Body of pancreas (tissue), 4 donors: ENCODE measurements around the gene CACNG3. TPM values are rescaled to one million over a fixed set of nuclear protein-coding genes. Genes with fewer than 3 reads are reported as not detected.

ENCODE experiments used
- ATAC-seq: fragments of 150-250 bp; one replicate; pipeline ENCODE4 v1.9.1; 2016
- DNase-seq, 4 donors: peaks; one replicate each; pipeline ENCODE4 v3.0.0-alpha.2; 2019
- H3K27ac ChIP-seq, 4 donors: fragments of 200-600 bp; sonication (generic); 1 replicate in 3 of 4; 2 replicates in 1 of 4; pipeline versions ENCODE4 v1.5.1 to v1.6.1; 2016 to 2019; ENCODE audit warnings: mild to moderate bottlenecking in 1 of 4, mixed read lengths in 1 of 4, moderate library complexity in 1 of 4
- H3K27me3 ChIP-seq, 2 donors: fragments of 200-600 bp; sonication (generic); one replicate each; pipeline ENCODE4 v1.6.0; 2016; ENCODE audit warnings: mild to moderate bottlenecking in 1 of 2
- H3K36me3 ChIP-seq, 2 donors: fragments of 200-600 bp; sonication (generic); replicated peaks in 1 of 2; 2 replicates each; pipeline ENCODE4 v1.5.1; 2016; ENCODE audit warnings: low read depth in 2 of 2; ENCODE audit not compliant: insufficient read depth in 1 of 2
- H3K4me1 ChIP-seq: fragments of 200-600 bp; sonication (generic); one replicate; pipeline ENCODE4 v1.6.0; 2016
- H3K4me3 ChIP-seq, 2 donors: fragments of 200-600 bp; sonication (generic); 1 replicate in 1 of 2; 2 replicates in 1 of 2; pipeline ENCODE4 v1.5.1; 2016 to 2019
- H3K9me3 ChIP-seq, 3 donors: fragments of 200-600 bp; sonication (generic); 1 replicate in 2 of 3; 2 replicates in 1 of 3; pipeline ENCODE4 v1.5.1; 2016
- CTCF ChIP-seq, 7 experiments: fragments of 450-650 bp in 4 of 7; fragments of 200-600 bp in 3 of 7; sonication (generic) in 3 of 7; IDR thresholded peaks; one replicate each; pipeline ENCODE4 v1.5.1; 2016 to 2019; ENCODE audit warnings: antibody characterized with exemption in 7 of 7
- POLR2A ChIP-seq, 3 donors: fragments of 450-650 bp; IDR thresholded peaks; one replicate each; pipeline ENCODE4 v1.6.1; 2016; ENCODE audit warnings: antibody characterized with exemption in 3 of 3, mild to moderate bottlenecking in 2 of 3
- WGBS, 2 donors: methylation state at CpG; one replicate each; pipeline ENCODE4 v1.1.5; 2017; 5-methylcytosine and 5-hydroxymethylcytosine counted together
- intact Hi-C: fragments of 100-400 bp; cut with DNase I; formaldehyde crosslinking; loops from one replicate; pipeline ENCODE4 v1.15.1; 2023
- total RNA-seq, 2 donors: library from RNA; depleted of rRNA; stranded (reverse); fragments of >200 nt; gene quantifications; one replicate each; pipeline ENCODE4 v1.1.0, GENCODE V29; 2016

The CACNG3 gene
- total RNA-seq, 2 donors from 2014 or later = not detected

DNA sequence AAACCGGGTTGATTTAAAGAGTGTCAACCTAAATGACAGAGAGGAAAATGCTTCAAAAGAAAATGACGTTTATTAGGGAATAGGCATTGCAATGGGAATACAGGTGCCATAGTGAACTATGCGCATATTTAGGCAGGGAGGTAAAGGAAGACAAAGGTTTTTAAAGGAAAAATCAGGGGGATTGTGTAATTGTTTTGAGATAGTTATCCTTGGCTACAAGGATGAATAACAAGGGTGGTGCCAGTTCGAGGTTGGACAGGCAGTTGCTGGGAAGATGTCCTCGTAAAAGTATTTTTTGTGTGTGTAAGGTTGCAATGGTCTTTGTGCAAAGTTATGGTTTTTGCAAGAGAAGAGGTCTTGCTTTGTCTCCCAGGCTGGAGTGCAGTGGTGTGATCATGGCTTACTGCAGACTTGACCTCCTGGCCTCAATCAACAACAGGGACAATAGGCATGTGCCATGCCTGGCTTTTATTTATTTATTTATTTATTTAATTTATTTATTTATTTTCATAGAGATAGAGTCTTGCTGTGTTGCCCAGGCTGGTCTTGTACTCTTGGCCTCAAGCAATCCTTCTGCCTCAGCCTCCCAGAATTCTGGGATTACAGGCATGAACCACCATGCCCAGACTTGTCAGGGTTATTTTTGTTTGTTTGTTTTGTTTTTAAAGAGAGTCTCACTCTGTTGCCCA, 63.1 kb downstream of the CACNG3 start:
- no peak overlapping the region for H3K27ac ChIP-seq
- H3K9me3 ChIP-seq = no peaks in the 10 kb centered on the region
- ATAC-seq = no peak
- H3K36me3 ChIP-seq = no peaks in the 10 kb centered on the region
- TF ChIP-seq CTCF (IDR thresholded peaks at IDR 0.05) (no peak), POLR2A (IDR thresholded peaks at IDR 0.05) (no peak)
- no peaks in the 10 kb centered on the region for H3K27me3 ChIP-seq
- intact Hi-C loops = no loop called here
- DNase-seq = no peak
- H3K4me1 ChIP-seq = no peaks in the 10 kb centered on the region
- WGBS, 2 donors = 47 to 49% methylated on average over 5 of the region's 5 CpGs
- H3K4me3 ChIP-seq = no peak overlapping the region

- 29 to 32% methylated on average over 9 to 10 of the region's 10 CpGs for WGBS, 2 donors
- DNase-seq (no peak), ATAC-seq (no peak)
- no peak overlapping the region for H3K4me3 ChIP-seq
- H3K27ac ChIP-seq = no peak overlapping the region
- intact Hi-C loops = no loop called here
- H3K9me3 ChIP-seq = no peaks in the 10 kb centered on the region
- H3K4me1 ChIP-seq = no peaks in the 10 kb centered on the region
- no peaks in the 10 kb centered on the region for H3K27me3 ChIP-seq
- no peaks in the 10 kb centered on the region for H3K36me3 ChIP-seq
- TF ChIP-seq POLR2A (IDR thresholded peaks at IDR 0.05) = no peak
- no peak for TF ChIP-seq CTCF (IDR thresholded peaks at IDR 0.05)
Observed at GRCh38 chr16:24322106-24322505, 66.0 kb downstream of the CACNG3 start.

- ATAC-seq = no peak
Observed at GRCh38 chr16:24324421-24324820, 68.3 kb downstream of the CACNG3 start.

DNA sequence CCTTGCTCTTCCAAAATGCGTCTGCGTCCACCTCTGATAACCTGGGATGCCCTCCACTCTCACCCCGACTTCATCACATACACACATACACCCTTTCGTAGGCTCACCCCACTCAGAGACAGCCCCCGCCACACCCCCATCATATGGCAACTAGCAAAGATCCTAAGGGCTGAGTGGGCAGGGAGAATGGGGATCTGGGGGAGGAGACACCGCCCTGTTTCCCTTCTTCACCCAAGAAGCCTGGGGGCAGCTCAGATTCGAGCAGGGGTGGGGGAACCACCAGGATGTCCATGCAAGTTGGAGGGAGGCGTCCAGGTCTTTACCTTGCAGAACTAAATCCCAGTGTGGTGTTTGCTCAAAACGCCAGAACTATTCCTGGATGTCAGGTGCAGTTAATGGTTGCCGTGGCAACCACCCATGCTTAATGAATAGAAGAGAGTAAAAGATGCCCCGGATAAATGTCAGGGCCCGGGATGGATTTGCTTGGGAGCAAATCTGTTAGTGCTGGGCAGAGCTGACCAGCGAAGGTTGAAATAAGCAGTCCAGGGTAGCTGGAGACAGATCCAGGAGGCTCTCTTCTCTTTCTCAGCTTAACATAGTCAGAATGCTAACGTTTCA, 72.8 kb downstream of the CACNG3 start:
- no peaks in the 10 kb centered on the region for H3K9me3 ChIP-seq
- 38 to 47% methylated on average over 13 of the region's 14 CpGs for WGBS, 2 donors
- H3K27ac ChIP-seq = no peak overlapping the region
- ATAC-seq = no peak
- H3K4me1 ChIP-seq = no peaks in the 10 kb centered on the region
- H3K4me3 ChIP-seq = no peak overlapping the region
- H3K27me3 ChIP-seq = no peaks in the 10 kb centered on the region
- no peak for DNase-seq
- TF ChIP-seq CTCF (IDR thresholded peaks at IDR 0.05) (no peak), POLR2A (IDR thresholded peaks at IDR 0.05) (no peak)
- intact Hi-C loops = no loop called here
- H3K36me3 ChIP-seq = no peaks in the 10 kb centered on the region

More at GRCh38 chr16:24324421-24324820, 68.3 kb downstream of the CACNG3 start:
- H3K27ac ChIP-seq = no peak overlapping the region
- TF ChIP-seq POLR2A (IDR thresholded peaks at IDR 0.05) (no peak), CTCF (IDR thresholded peaks at IDR 0.05) (no peak)
- H3K9me3 ChIP-seq = no peaks in the 10 kb centered on the region
- H3K36me3 ChIP-seq = no peaks in the 10 kb centered on the region
- WGBS, 2 donors = 23 to 60% methylated on average over 1 of the region's 1 CpG
- intact Hi-C loops = no loop called here
- no peaks in the 10 kb centered on the region for H3K4me1 ChIP-seq
- H3K27me3 ChIP-seq = no peaks in the 10 kb centered on the region
- no peak for DNase-seq
- no peak overlapping the region for H3K4me3 ChIP-seq

DNA sequence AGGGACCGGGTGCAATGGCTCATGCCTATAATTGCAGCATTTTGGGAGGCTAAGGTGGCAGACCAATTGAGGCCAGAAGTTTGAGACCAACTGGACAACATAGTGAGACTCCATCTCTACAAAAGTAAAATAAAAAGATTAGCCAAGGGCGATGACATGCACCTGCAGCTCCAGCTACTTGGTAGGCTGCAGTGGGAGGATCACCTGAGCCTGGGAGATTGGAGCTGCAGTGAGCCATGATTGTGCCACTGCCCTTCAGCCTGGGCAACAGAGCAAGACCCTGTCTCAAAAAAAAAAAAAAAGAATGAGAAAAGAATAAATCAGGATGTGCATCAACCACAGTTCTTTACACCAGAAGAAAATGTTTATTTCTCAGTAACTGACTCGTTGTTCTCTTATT, 76.0 kb downstream of the CACNG3 start:
- H3K27me3 ChIP-seq = no peaks in the 10 kb centered on the region
- ATAC-seq = no peak
- 56 to 65% methylated on average over 3 of the region's 3 CpGs for WGBS, 2 donors
- intact Hi-C loops = no loop called here
- H3K4me3 ChIP-seq = no peak overlapping the region
- H3K9me3 ChIP-seq = no peaks in the 10 kb centered on the region
- no peak overlapping the region for H3K27ac ChIP-seq
- H3K36me3 ChIP-seq = no peaks in the 10 kb centered on the region
- TF ChIP-seq POLR2A (IDR thresholded peaks at IDR 0.05) = no peak
- no peak for TF ChIP-seq CTCF (IDR thresholded peaks at IDR 0.05)
- DNase-seq = no peak
- H3K4me1 ChIP-seq = no peaks in the 10 kb centered on the region
